GM10248 (cell line): ENCODE results near the gene OR11H6.
"Not testable (repeated sequence)": the region's sequence is repeated elsewhere in the genome, so short reads cannot be mapped to it uniquely, and the experiment has no call there.

Experiments
- CTCF ChIA-PET: fragments of 300-600 bp; sonication (Branson Sonifier 250); formaldehyde crosslinking; extraction: SDS; loops from one replicate; lab custom pipeline; 2021; ENCODE audit warnings: antibody characterized with exemption; lab: Yijun Ruan, JAX
- POLR2A ChIA-PET: fragments of 350-650 bp; sonication (Branson Sonifier 250); formaldehyde crosslinking; extraction: SDS; loops from one replicate; lab custom pipeline; 2020; ENCODE audit warnings: antibody characterized with exemption; lab: Yijun Ruan, JAX
- DNase-seq: peaks from one replicate; pipeline ENCODE4 v3.0.0; 2012; ENCODE audit errors: extremely low spot score
- CTCF ChIP-seq: IDR thresholded peaks from 2 replicates; pipeline ENCODE4 v1.5.1; 2012; ENCODE audit warnings: mild to moderate bottlenecking, low read depth; ENCODE audit errors: extremely low read depth, missing control alignments, control extremely low read depth

The OR11H6 gene

GRCh38 chr14:20247646-20248246 is 24.2 kb downstream of the OR11H6 start:
- peak; percentile 10 for DNase-seq
- POLR2A ChIA-PET = no interaction called here
- TF ChIP-seq CTCF = peak; percentile 33
- CTCF ChIA-PET = interaction anchor here (0.7 kb wide), 1 partner anchor 11 kb away, joined by 3 read pairs; no protein-coding TSS in a partner anchor

GRCh38 chr14:20262642-20263128 is 39.2 kb downstream of the OR11H6 start:
- TF ChIP-seq CTCF = no peak
- ChIA-PET POLR2A (no interaction called here), CTCF (no interaction called here)
- no peak for DNase-seq

- POLR2A ChIA-PET, DNase-seq, CTCF ChIA-PET: not testable (repeated sequence)
Measured at GRCh38 chr14:20264361-20264760, 40.9 kb downstream of the OR11H6 start.

GRCh38 chr14:20274062-20274461 is 50.6 kb downstream of the OR11H6 start:
- CTCF ChIA-PET = no interaction called here
- TF ChIP-seq CTCF = no peak
- POLR2A ChIA-PET = no interaction called here
- no peak for DNase-seq
